HFFc6 (cell line): ENCODE results near the gene ANKRD16. TPM values are rescaled to one million over a fixed set of nuclear protein-coding genes. Genes with fewer than 3 reads are reported as not detected.
"Not testable (repeated sequence)": the region's sequence is repeated elsewhere in the genome, so short reads cannot be mapped to it uniquely, and the experiment has no call there.

Experiments
- DNase-seq: peaks from one replicate; pipeline ENCODE4 v3.0.0-alpha.2; 2018
- H3K27ac Mint-ChIP-seq: 2 replicates; pipeline ENCODE4 v1.8.0; 2020; ENCODE audit warnings: mild to moderate bottlenecking, mixed read lengths
- H3K27me3 Mint-ChIP-seq: 2 replicates; pipeline ENCODE4 v1.8.0; 2021; ENCODE audit warnings: mild to moderate bottlenecking, moderate library complexity, mixed read lengths; ENCODE audit not compliant: insufficient read depth
- H3K36me3 Mint-ChIP-seq: 2 replicates; pipeline ENCODE4 v1.8.0; 2021; ENCODE audit warnings: low read depth, mixed read lengths
- H3K4me1 Mint-ChIP-seq: 2 replicates; pipeline ENCODE4 v1.8.0; 2020; ENCODE audit warnings: low read depth, mixed read lengths
- H3K4me3 Mint-ChIP-seq: 2 replicates; pipeline ENCODE4 v1.8.0; 2020; ENCODE audit warnings: mild to moderate bottlenecking, moderate library complexity, mixed read lengths
- H3K9me3 Mint-ChIP-seq: 2 replicates; pipeline ENCODE4 v1.8.0; 2020; ENCODE audit warnings: mild to moderate bottlenecking, mixed read lengths
- CTCF ChIP-seq: fragments of 200-600 bp; sonication (generic); IDR thresholded peaks from 2 replicates; pipeline ENCODE4 v1.5.0; 2021; ENCODE audit warnings: antibody characterized with exemption, mild to moderate bottlenecking
- total RNA-seq, 6 experiments: library from RNA; stranded (reverse); fragmentation: NEBNext Ultra II Directional; extraction: Animal tissue kit (Norgen Biotek cat#: 25700); gene quantifications; 2 replicates in 1 of 6; 3 replicates in 5 of 6; pipeline ENCODE4 v1.2.3, GENCODE V29; 2021

ANKRD16 gene
- total RNA-seq, 6 experiments from 2014 or later = 4.7 to 6.7 (median 5.5) TPM

DNA sequence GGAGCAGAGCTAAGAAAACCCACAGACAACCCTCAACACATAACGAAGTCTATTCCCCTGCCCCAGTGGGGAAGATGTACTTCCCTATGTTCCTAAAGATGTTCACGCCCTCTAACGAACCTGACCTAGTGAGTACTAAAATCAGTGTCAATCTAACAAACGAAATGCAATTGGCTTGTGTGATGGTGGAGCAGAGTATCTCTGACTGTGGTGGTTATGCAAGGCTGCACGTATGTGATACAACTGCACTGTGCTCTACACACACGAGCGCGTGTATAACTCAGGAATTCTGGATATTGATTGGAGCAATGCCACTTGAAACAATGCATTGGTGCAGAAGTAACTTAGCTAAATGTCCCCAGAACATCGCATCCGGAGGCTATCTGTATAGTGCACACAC, 1.3 kb downstream of the ANKRD16 start:
- H3K27ac Mint-ChIP-seq = peak overlapping the region; percentile 68
- peak; percentile 20 for DNase-seq
- H3K4me1 Mint-ChIP-seq = peaks cover 44% of the 10 kb centered on the region
- peaks cover 30% of the 10 kb centered on the region for H3K36me3 Mint-ChIP-seq
- no peaks in the 10 kb centered on the region for H3K9me3 Mint-ChIP-seq
- H3K4me3 Mint-ChIP-seq = peak overlapping the region; percentile 91
- H3K27me3 Mint-ChIP-seq = no peaks in the 10 kb centered on the region
- TF ChIP-seq CTCF = no peak

- no peaks in the 10 kb centered on the region for H3K27me3 Mint-ChIP-seq
Observed at GRCh38 chr10:5887641-5888040, 2.1 kb downstream of the ANKRD16 start.

GRCh38 chr10:5887029-5887428, 2.7 kb downstream of the ANKRD16 start:
- Mint-ChIP-seq H3K27ac (peak overlapping the region; percentile 34; the same call in 1 of the 2 replicates), H3K4me3 (no peak overlapping the region), H3K9me3 (no peaks in the 10 kb centered on the region), H3K4me1 (peaks cover 32% of the 10 kb centered on the region), H3K36me3 (peaks cover 21% of the 10 kb centered on the region), H3K27me3 (no peaks in the 10 kb centered on the region)
- no peak for DNase-seq
- no peak for TF ChIP-seq CTCF

More at GRCh38 chr10:5887641-5888040, 2.1 kb downstream of the ANKRD16 start:
- no peak for DNase-seq
- H3K4me1 Mint-ChIP-seq = peaks cover 38% of the 10 kb centered on the region
- TF ChIP-seq CTCF = no peak
- no peak overlapping the region for H3K27ac Mint-ChIP-seq
- peaks cover 27% of the 10 kb centered on the region for H3K36me3 Mint-ChIP-seq
- peak overlapping the region; percentile 91; the same call in 1 of the 2 replicates for H3K4me3 Mint-ChIP-seq
- no peaks in the 10 kb centered on the region for H3K9me3 Mint-ChIP-seq

DNA sequence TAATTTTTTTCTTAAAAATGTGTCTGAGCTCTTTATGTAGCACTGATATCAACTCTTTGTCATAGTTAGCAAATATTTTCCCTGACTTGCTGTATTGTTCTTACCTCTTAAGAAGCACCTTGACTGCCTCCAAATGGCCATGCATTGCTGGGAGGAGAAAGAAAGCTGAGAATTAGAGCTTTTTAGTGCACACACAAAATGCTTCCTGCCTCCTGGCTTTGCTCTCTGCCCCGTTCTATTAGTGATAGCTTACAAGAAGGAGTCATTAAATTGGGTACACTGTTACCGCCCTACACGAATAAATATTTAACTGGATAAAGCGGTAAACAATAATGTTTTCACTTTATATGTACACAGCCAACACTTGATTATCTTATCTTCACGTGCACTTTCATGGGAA, 4.1 kb downstream of the ANKRD16 start:
- TF ChIP-seq CTCF = no peak
- Mint-ChIP-seq H3K27ac (no peak overlapping the region), H3K36me3 (peaks cover 12% of the 10 kb centered on the region; the same call in 1 of the 2 replicates), H3K4me3 (no peak overlapping the region), H3K4me1 (peaks cover 19% of the 10 kb centered on the region), H3K9me3 (no peaks in the 10 kb centered on the region), H3K27me3 (no peaks in the 10 kb centered on the region)
- DNase-seq = no peak

DNA sequence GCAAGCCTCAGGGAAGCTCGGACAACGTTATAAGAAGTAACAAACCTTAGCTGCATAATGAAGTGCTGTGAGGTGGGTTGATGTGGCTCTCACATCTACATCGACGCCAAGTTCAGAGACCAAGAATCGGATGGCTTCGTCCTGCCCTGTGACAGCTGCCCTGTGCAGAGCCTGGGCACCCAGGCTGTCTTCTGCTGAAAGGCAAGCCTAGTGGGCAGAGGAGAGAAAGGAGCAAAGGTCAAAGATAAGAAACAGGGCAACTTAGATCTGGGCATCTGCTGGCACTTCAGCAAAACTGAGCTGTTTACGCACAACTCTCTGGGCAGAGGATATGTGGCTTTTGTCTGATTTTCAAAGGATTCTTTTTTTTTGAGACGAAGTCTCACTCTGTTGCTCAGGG, 6.7 kb downstream of the ANKRD16 start:
- no peak overlapping the region for H3K27ac Mint-ChIP-seq
- no peaks in the 10 kb centered on the region for H3K27me3 Mint-ChIP-seq
- H3K36me3 Mint-ChIP-seq = peaks cover 15% of the 10 kb centered on the region; the same call in 1 of the 2 replicates
- no peaks in the 10 kb centered on the region for H3K9me3 Mint-ChIP-seq
- no peak for DNase-seq
- peaks cover 8% of the 10 kb centered on the region for H3K4me1 Mint-ChIP-seq
- TF ChIP-seq CTCF = no peak
- no peak overlapping the region for H3K4me3 Mint-ChIP-seq

DNA sequence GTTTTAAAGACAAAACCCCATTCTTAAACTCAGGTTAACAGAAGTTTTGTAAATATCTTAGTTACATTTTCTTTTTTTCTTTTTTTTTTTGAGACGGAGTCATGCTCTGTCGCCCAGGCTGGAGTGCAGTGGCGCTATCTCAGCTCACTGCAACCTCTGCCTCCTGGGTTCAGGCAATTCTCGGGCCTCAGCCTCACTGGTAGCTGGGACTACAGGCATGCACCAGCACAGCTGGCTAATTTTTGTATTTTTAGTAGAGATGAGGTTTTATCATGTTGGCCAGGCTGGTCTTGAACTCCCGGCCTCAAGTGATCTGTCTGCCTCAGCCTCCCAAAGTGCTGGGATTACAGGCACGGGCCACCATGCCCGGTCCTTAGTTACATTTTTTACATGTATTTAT, 12.7 kb downstream of the ANKRD16 start:
- Mint-ChIP-seq H3K4me1 (peaks cover 33% of the 10 kb centered on the region), H3K36me3 (peaks cover 12% of the 10 kb centered on the region; the same call in 1 of the 2 replicates), H3K27ac (peak overlapping the region; percentile 94)
- not testable (repeated sequence) for DNase-seq, H3K27me3 Mint-ChIP-seq, H3K4me3 Mint-ChIP-seq, H3K9me3 Mint-ChIP-seq
